ENCODE data around the gene RPL39. TPM values are rescaled to one million over a fixed set of nuclear protein-coding genes. Genes with fewer than 3 reads are reported as not detected.
"Not testable (repeated sequence)": the region's sequence is repeated elsewhere in the genome, so short reads cannot be mapped to it uniquely, and the experiment has no call there.

RPL39 gene
- total RNA-seq, 1 donor = 1,740 TPM

DNA sequence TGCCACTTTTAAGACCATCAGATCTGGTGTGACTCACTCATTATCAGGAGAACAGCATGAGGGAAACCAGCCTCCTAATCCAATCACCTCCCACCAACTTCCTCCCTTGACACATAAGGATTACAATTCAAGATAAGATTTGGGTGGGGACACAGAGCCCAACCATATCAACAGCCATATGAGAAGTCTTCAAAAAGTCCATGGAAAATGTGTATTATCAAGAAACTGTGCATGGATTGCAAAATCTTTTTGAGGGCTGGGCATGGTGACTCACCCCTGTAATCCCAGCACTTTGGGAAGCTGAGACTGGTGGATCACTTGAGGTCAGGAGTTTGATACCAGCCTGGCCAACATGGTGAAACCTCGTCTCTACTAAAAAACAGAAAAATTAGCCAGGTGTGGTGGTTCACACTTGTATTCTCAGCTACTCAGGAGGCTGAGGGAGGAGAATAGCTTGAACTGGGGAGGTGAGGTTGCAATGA lies 17.8 kb upstream of the RPL39 start:
- H3K27ac ChIP-seq (ENCODE audit: low read depth, low read length) = no peak overlapping the region
- no peak overlapping the region for H3K4me2 ChIP-seq (ENCODE audit: insufficient read depth, low read length)
- TF ChIP-seq, protein P1, sequence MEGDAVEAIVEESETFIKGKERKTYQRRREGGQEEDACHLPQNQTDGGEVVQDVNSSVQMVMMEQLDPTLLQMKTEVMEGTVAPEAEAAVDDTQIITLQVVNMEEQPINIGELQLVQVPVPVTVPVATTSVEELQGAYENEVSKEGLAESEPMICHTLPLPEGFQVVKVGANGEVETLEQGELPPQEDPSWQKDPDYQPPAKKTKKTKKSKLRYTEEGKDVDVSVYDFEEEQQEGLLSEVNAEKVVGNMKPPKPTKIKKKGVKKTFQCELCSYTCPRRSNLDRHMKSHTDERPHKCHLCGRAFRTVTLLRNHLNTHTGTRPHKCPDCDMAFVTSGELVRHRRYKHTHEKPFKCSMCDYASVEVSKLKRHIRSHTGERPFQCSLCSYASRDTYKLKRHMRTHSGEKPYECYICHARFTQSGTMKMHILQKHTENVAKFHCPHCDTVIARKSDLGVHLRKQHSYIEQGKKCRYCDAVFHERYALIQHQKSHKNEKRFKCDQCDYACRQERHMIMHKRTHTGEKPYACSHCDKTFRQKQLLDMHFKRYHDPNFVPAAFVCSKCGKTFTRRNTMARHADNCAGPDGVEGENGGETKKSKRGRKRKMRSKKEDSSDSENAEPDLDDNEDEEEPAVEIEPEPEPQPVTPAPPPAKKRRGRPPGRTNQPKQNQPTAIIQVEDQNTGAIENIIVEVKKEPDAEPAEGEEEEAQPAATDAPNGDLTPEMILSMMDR (IDR thresholded peaks at IDR 0.05; ENCODE audit: extremely low read depth, low read depth, low read length) = no peak
- H3K9me3 ChIP-seq (ENCODE audit: low read depth, low read length) = no peaks in the 10 kb centered on the region
- no peaks in the 10 kb centered on the region for H4K20me1 ChIP-seq (ENCODE audit: insufficient read depth, low read length)
- H3K4me1 ChIP-seq (ENCODE audit: insufficient read depth, low read length) = no peaks in the 10 kb centered on the region
- H2AFZ ChIP-seq (ENCODE audit: low read length) = no peak overlapping the region
- no peak for DNase-seq (ENCODE audit: insufficient read length, low spot score, missing footprints)
- H3K4me3 ChIP-seq (ENCODE audit: insufficient read depth, low read length) = no peak overlapping the region
- no peaks in the 10 kb centered on the region for H3K36me3 ChIP-seq (ENCODE audit: insufficient read depth, low read length)
- no peaks in the 10 kb centered on the region for H3K79me2 ChIP-seq (ENCODE audit: insufficient read depth, low read length)
- H3K27me3 ChIP-seq (ENCODE audit: insufficient read depth, low read length) = no peaks in the 10 kb centered on the region

DNA sequence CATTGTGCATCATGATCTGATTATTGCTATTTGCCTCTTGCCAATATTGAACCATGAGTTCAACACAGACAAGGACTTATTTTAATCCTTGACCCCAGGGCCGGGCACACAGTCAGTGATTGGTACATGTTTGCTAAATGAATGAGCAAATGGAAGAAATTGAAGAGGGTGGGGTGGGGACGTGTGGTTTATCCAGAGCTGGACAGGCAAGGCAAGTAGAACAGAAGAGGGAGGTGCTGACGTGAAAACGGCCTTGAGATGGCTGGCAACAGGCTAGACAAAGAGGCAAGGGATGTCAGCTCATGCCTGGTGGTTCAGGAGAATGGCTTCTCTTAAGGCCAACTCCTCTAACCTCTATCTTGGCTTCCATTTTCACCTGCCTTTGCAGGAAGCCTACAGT lies 17.0 kb upstream of the RPL39 start:
- H3K27ac ChIP-seq (ENCODE audit: low read depth, low read length); H3K79me2 ChIP-seq (ENCODE audit: insufficient read depth, low read length); H3K4me2 ChIP-seq (ENCODE audit: insufficient read depth, low read length); H3K4me3 ChIP-seq (ENCODE audit: insufficient read depth, low read length); H4K20me1 ChIP-seq (ENCODE audit: insufficient read depth, low read length); H2AFZ ChIP-seq (ENCODE audit: low read length); H3K9me3 ChIP-seq (ENCODE audit: low read depth, low read length); H3K4me1 ChIP-seq (ENCODE audit: insufficient read depth, low read length); H3K27me3 ChIP-seq (ENCODE audit: insufficient read depth, low read length); H3K36me3 ChIP-seq (ENCODE audit: insufficient read depth, low read length); DNase-seq (ENCODE audit: insufficient read length, low spot score, missing footprints): not testable (repeated sequence)

DNA sequence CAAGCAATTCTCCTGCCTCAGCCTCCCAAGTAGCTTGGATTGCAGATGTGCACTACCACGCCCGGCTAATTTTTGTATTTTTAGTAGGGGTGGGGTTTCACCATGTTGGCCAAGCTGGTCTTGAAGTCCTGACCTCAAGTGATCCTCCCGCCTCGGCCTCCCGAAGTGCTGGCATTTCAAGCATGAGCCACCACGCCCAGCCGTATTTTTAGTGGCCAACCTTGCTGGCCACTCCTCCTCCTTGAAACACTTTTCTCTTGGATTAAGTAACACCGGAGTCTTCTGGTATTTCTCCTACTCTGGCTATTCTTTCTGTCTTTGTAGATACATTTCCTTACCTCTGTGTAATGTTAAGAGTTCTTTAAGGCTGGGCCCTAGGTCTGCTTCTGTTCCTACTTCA lies 11.1 kb upstream of the RPL39 start:
- no peak overlapping the region for H3K4me3 ChIP-seq (ENCODE audit: insufficient read depth, low read length)
- no peak for DNase-seq (ENCODE audit: insufficient read length, low spot score, missing footprints)
- no peaks in the 10 kb centered on the region for H3K27me3 ChIP-seq (ENCODE audit: insufficient read depth, low read length)
- H3K4me1 ChIP-seq (ENCODE audit: insufficient read depth, low read length) = no peaks in the 10 kb centered on the region
- H3K27ac ChIP-seq (ENCODE audit: low read depth, low read length) = no peak overlapping the region
- H3K9me3 ChIP-seq (ENCODE audit: low read depth, low read length) = no peaks in the 10 kb centered on the region
- H4K20me1 ChIP-seq (ENCODE audit: insufficient read depth, low read length) = no peaks in the 10 kb centered on the region
- no peaks in the 10 kb centered on the region for H3K36me3 ChIP-seq (ENCODE audit: insufficient read depth, low read length)
- H2AFZ ChIP-seq (ENCODE audit: low read length) = no peak overlapping the region
- TF ChIP-seq, protein P1 (IDR thresholded peaks at IDR 0.05; ENCODE audit: extremely low read depth, low read depth, low read length) = no peak
- no peaks in the 10 kb centered on the region for H3K79me2 ChIP-seq (ENCODE audit: insufficient read depth, low read length)
- no peak overlapping the region for H3K4me2 ChIP-seq (ENCODE audit: insufficient read depth, low read length)

DNA sequence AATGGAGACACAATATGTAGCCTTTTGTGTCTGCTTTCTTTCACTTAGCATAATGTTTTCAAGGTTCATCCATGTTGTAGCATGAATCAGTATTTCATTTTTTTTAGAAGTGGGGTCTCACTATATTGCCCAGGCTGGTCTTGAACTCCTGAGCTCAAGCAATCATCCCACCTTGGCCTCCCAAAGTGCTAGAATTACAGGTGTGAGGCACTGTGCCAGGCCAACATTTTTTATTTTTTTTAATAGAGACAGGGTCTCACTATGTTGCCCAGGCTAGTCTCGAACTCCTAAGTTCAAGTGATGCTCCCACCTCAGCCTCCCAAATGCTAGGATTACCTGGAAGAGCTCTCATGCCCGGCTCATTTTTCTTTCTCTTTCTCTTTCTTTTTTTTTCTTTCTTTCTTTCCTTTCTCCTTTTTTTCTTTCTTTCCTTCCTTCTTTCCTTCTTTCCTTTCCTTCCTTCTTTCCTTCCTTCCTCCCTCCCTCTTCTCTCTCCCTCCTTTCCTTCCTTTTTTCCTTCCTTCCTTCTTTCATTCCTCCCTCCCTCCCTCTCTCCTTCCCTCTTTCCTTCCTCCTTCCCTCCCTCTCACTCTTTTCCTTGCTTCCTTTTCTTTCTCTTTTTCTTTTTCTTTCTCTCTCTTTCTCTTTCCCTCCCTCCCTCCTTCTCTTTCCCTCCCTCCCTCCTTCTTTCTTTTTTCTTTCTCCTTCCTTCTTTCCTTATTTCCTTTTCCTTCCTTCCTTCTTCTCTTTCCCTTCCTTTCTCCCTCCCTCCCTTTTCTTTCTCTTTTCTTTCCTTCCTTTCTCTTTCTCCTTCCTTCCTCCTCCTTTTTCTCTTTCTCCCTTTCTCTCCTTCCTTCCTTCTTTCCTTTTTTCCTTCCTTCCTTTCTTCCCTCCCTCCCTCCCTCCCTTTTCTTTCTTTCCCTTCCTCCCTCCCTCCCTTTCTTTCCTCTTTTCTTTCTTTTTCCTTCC lies 10.1 kb upstream of the RPL39 start:
- Histone ChIP-seq H3K4me2 (ENCODE audit: insufficient read depth, low read length) (no peak overlapping the region), H3K27ac (ENCODE audit: low read depth, low read length) (no peak overlapping the region), H2AFZ (ENCODE audit: low read length) (no peak overlapping the region), H3K4me3 (ENCODE audit: insufficient read depth, low read length) (no peak overlapping the region), H4K20me1 (ENCODE audit: insufficient read depth, low read length) (no peaks in the 10 kb centered on the region), H3K4me1 (ENCODE audit: insufficient read depth, low read length) (no peaks in the 10 kb centered on the region), H3K36me3 (ENCODE audit: insufficient read depth, low read length) (no peaks in the 10 kb centered on the region), H3K27me3 (ENCODE audit: insufficient read depth, low read length) (no peaks in the 10 kb centered on the region), H3K79me2 (ENCODE audit: insufficient read depth, low read length) (no peaks in the 10 kb centered on the region), H3K9me3 (ENCODE audit: low read depth, low read length) (no peaks in the 10 kb centered on the region)
- DNase-seq (ENCODE audit: insufficient read length, low spot score, missing footprints) = no peak
- TF ChIP-seq, protein P1 (IDR thresholded peaks at IDR 0.05; ENCODE audit: extremely low read depth, low read depth, low read length) = no peak
